Progenitor cell of endocrine pancreas (in vitro differentiated cells): ENCODE data around the gene COPZ2. TPM values are rescaled to one million over a fixed set of nuclear protein-coding genes. Genes with fewer than 3 reads are reported as not detected.
A peak's percentile ranks its signal among the peaks of the same experiment; 100 is the strongest.
"Not testable (repeated sequence)": the region's sequence is repeated elsewhere in the genome, so short reads cannot be mapped to it uniquely, and the experiment has no call there.

Experiments
- DNase-seq: peaks from one replicate; pipeline ENCODE4 v3.0.0; 2021; ENCODE audit warnings: low spot score; ENCODE audit not compliant: unreplicated experiment
- H3K27ac Mint-ChIP-seq: 2 replicates; pipeline ENCODE4 v1.8.0; 2021; ENCODE audit warnings: mild to moderate bottlenecking, moderate library complexity, mixed read lengths
- H3K27me3 Mint-ChIP-seq: 2 replicates; pipeline ENCODE4 v1.8.0; 2021; ENCODE audit warnings: mixed read lengths
- H3K36me3 Mint-ChIP-seq: 2 replicates; pipeline ENCODE4 v1.8.0; 2022; ENCODE audit warnings: mixed read lengths; ENCODE audit not compliant: insufficient read depth
- H3K4me1 Mint-ChIP-seq: 2 replicates; pipeline ENCODE4 v1.8.0; 2021; ENCODE audit warnings: low read depth, mixed read lengths
- H3K4me3 Mint-ChIP-seq: 2 replicates; pipeline ENCODE4 v1.8.0; 2021; ENCODE audit warnings: low read depth, mild to moderate bottlenecking, moderate library complexity, mixed read lengths
- H3K9me3 Mint-ChIP-seq: 2 replicates; pipeline ENCODE4 v1.8.0; 2021; ENCODE audit warnings: low read depth, mixed read lengths
- total RNA-seq: library from RNA; stranded (reverse); gene quantifications from 2 replicates; pipeline ENCODE4 v1.2.1, GENCODE V29; 2021
- TF ChIP-seq, protein P1 (sequence below): fragments of 200-600 bp; sonication (generic); IDR thresholded peaks from one replicate; pipeline ENCODE4 v1.5.0; 2021; ENCODE audit warnings: antibody characterized with exemption, mild to moderate bottlenecking; ENCODE audit not compliant: unreplicated experiment

The COPZ2 gene
- total RNA-seq, 1 donor from 2014 or later, result not detected

DNA sequence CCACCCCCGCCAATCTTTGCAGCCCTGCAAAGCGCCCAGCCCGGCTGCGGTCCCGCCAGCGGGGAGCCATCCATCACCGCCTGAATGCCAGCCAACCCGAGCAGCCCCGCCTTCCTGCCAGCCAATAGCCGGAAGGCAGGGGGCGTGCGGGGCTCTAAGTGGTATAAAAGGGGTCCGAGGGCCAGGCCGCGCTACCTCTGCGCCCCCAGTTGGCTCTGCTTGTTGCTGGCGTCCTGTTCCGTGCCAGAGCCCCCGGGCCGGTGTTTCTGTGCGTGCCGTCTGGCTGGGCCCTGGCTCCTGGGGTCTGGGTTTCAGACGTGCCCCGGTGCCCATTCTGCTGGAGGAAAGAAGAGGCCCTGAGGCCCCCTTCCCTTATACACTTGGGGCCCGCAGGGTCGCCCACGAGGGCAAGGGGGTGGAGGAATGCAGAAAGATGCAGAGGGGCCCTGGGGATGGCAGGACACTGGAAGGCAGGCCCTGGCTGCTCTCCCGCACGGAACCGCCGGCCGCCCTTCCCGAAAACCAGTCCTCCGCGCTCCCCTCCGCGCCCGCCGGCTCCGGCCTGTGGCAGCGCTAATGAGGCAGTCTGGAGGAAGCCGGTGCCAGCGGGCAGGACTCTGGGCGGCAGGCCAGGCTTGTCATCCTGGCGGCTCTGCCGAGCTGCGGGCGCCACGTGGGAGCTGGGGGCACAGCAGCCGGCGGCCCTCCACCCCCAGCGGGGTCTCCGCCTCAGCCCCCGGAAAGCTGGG, 14.0 kb downstream of the COPZ2 start:
- Mint-ChIP-seq H3K9me3 (no peaks in the 10 kb centered on the region), H3K4me3 (peak overlapping the region; percentile 64), H3K27me3 (peaks cover 55% of the 10 kb centered on the region), H3K4me1 (peaks cover 14% of the 10 kb centered on the region), H3K36me3 (no peaks in the 10 kb centered on the region), H3K27ac (no peak overlapping the region)
- DNase-seq, result peak; percentile 63
- TF ChIP-seq, protein P1, sequence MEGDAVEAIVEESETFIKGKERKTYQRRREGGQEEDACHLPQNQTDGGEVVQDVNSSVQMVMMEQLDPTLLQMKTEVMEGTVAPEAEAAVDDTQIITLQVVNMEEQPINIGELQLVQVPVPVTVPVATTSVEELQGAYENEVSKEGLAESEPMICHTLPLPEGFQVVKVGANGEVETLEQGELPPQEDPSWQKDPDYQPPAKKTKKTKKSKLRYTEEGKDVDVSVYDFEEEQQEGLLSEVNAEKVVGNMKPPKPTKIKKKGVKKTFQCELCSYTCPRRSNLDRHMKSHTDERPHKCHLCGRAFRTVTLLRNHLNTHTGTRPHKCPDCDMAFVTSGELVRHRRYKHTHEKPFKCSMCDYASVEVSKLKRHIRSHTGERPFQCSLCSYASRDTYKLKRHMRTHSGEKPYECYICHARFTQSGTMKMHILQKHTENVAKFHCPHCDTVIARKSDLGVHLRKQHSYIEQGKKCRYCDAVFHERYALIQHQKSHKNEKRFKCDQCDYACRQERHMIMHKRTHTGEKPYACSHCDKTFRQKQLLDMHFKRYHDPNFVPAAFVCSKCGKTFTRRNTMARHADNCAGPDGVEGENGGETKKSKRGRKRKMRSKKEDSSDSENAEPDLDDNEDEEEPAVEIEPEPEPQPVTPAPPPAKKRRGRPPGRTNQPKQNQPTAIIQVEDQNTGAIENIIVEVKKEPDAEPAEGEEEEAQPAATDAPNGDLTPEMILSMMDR, result peak; percentile 26

DNA sequence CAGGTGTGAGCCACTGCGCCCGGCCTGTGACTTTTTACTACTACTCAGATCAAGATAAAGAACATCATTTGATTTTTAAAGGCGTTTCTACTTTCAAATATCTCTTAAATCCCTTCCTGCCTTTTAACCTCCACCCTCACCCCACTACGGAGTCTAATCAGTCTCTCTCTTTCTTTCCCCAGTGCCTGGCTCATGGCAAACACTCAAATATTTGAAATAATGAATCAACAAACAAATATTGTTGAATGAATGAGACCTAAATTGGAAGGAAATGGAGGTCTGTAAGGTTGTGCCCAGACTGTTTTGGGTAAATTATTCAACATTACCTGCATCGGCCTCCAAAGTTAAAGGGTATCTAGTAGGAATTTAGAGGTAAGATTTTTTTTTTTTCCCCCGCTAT, 14.7 kb downstream of the COPZ2 start:
- H3K27me3 Mint-ChIP-seq, result peaks cover 52% of the 10 kb centered on the region
- TF ChIP-seq, protein P1, result no peak
- no peak overlapping the region for H3K27ac Mint-ChIP-seq
- no peaks in the 10 kb centered on the region for H3K36me3 Mint-ChIP-seq
- peaks cover 16% of the 10 kb centered on the region for H3K4me1 Mint-ChIP-seq
- H3K9me3 Mint-ChIP-seq, result no peaks in the 10 kb centered on the region
- H3K4me3 Mint-ChIP-seq, result peak overlapping the region; percentile 16
- no peak for DNase-seq

DNA sequence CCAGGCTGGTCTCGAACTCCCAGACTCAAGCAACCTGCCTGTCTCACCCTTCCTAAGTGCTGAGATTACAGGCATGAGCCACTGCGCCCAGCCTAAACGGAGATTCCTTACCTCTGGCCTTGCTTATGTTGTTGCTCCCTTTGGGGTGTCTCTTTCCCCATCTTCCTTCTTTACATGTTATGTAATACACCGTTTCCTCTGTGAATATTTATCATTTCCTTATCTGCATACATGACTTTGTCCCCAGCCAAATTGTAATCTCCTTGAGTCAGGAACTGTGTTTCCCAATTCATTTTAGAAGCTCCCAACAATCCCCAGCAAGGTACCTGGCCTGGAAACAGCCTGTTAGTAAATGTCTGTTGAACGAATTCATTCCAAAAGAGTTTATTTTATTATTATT, 15.7 kb downstream of the COPZ2 start:
- H3K36me3 Mint-ChIP-seq, result no peaks in the 10 kb centered on the region
- no peak overlapping the region for H3K27ac Mint-ChIP-seq
- TF ChIP-seq, protein P1, result no peak
- H3K9me3 Mint-ChIP-seq, result no peaks in the 10 kb centered on the region
- peaks cover 19% of the 10 kb centered on the region for H3K4me1 Mint-ChIP-seq
- H3K27me3 Mint-ChIP-seq, result peaks cover 46% of the 10 kb centered on the region
- H3K4me3 Mint-ChIP-seq, result no peak overlapping the region
- no peak for DNase-seq

DNA sequence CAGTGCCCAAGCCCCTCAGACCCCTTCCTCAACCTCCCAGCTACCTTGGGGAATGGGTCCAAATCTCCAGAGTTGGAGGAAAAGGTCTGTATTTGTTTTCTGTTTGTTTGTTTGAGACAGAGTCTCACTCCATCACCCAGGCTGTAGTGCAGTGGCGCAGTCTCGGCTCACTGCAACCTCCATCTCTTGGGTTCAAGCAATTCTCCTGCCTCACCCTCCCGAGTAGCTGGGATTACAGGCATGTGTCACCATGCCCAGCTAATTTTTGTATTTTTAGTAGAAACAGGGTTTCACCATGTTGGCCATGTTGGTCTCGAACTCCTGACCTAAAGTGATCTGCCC, 19.8 kb downstream of the COPZ2 start:
- H3K9me3 Mint-ChIP-seq, H3K36me3 Mint-ChIP-seq, H3K27ac Mint-ChIP-seq, DNase-seq, H3K4me3 Mint-ChIP-seq: not testable (repeated sequence)
- H3K27me3 Mint-ChIP-seq, result peaks cover 32% of the 10 kb centered on the region
- peaks cover 31% of the 10 kb centered on the region for H3K4me1 Mint-ChIP-seq

DNA sequence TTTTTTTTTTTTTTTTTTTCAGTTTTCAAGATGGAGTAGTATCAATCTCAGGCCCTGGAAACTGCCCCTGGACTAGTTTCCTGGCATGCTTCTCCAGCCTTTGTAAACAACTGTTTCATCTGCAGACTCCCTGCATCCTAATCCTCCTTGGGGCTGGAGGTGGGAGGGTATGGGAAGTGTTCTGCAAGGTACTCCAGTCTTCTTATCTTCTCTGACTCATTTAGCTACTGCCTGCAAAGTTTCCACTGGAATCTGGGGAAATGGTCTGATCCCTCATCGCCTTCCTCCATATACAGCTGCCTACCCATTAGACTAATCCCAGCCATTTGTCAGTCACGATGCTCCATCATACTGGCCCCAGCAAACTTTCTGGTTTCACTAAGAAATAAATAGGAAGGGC, 21.5 kb downstream of the COPZ2 start:
- Mint-ChIP-seq H3K36me3 (no peaks in the 10 kb centered on the region), H3K4me3 (no peak overlapping the region), H3K9me3 (no peaks in the 10 kb centered on the region), H3K27me3 (peaks cover 27% of the 10 kb centered on the region), H3K4me1 (peaks cover 40% of the 10 kb centered on the region), H3K27ac (peak overlapping the region; percentile 33)
- DNase-seq, result no peak
- TF ChIP-seq, protein P1, result no peak

DNA sequence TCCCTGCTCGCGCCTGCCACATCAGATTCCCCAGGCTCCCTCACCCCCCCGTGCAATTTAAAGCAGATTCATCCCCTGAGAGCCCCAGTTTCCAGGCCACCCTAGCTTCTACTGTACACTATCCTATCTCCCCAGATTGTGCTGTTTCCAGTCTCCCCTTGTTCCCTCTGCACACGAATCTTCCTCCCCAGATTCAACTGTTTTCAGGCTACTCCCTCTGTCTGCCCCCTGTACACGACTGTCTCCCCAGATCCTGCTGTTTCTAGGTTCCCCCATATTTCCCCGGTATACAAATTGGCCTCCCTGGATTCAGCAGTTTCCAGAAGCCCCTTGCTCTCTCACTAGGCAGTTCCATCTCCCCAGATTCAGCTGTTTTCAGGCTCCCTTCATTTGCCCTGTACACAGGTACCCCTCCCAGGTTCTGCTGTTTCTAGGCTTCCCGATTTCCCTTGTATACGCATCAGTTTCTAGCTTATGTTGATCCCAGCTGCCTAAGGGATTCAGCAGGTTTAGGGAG, 22.9 kb downstream of the COPZ2 start:
- H3K4me3 Mint-ChIP-seq, result no peak overlapping the region
- H3K9me3 Mint-ChIP-seq, result no peaks in the 10 kb centered on the region
- H3K36me3 Mint-ChIP-seq, result no peaks in the 10 kb centered on the region
- TF ChIP-seq, protein P1, result no peak
- H3K27ac Mint-ChIP-seq, result peak overlapping the region; percentile 56
- no peak for DNase-seq
- peaks cover 41% of the 10 kb centered on the region for H3K4me1 Mint-ChIP-seq
- H3K27me3 Mint-ChIP-seq, result peaks cover 19% of the 10 kb centered on the region
